Ramos (cell line): ENCODE results near the gene GNAL.

Source experiments
- in situ Hi-C: fragments of 300-500 bp; cut with MboI; formaldehyde crosslinking; loops from one replicate; pipeline ENCODE4 v1.14.3; 2022; ENCODE audit warnings: low sequenced_read_pairs; ENCODE audit not compliant: unreplicated experiment

The GNAL gene

DNA sequence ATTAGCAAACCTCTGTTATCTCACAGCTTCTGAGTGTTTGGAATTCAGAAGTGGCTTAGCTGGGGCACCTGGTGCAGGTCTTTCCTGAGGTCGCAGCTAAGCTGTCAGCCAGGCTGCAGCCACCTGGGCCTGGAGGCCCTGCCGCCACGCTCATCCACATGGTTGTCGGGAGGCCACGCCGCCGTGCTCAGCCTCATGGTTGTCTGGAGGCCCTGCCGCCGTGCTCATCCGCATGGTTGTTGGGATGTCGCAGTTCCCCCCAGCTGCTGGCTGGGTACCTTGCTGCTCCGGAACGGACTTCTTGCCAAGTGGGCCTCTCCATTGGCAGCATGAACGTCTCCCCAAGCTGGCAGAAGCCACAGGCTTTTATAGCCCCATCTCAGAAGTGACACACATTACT, 243.3 kb downstream of the GNAL start:
- in situ Hi-C loops = loop anchor here (5.0 to 25.0 kb wide), 2 partner anchors 65 to 305 kb away; no protein-coding TSS in a partner anchor
